Common myeloid progenitor, CD34-positive (primary cell): ENCODE results near the gene CMTR2.

Source experiments
- CTCF ChIA-PET: fragments of 350-600 bp; sonication (Branson Sonifier 250); formaldehyde crosslinking; loops from one replicate; lab custom pipeline; 2021; ENCODE audit warnings: antibody characterized with exemption; lab: Charles Lee
- POLR2A ChIA-PET: fragments of 350-600 bp; sonication (Branson Sonifier 250); formaldehyde crosslinking; loops from one replicate; lab custom pipeline; 2021; ENCODE audit warnings: antibody characterized with exemption; lab: Charles Lee
- DNase-seq, 3 donors: peaks; one replicate each; pipeline versions ENCODE4 v3.0.0 to v3.0.0-alpha.2; 2013
- H3K27ac ChIP-seq, 2 experiments: 1 replicate in 1 of 2; 2 replicates in 1 of 2; pipeline ENCODE4 v1.7.0; 2013; ENCODE audit warnings: inconsistent platforms in 2 of 2, low read length in 2 of 2, mild to moderate bottlenecking in 2 of 2, low read depth in 1 of 2, moderate library complexity in 1 of 2; ENCODE audit not compliant: severe bottlenecking in 2 of 2, insufficient read depth in 1 of 2, poor library complexity in 1 of 2
- H3K27me3 ChIP-seq, 5 experiments: replicated peaks in 2 of 5; 1 replicate in 3 of 5; 2 replicates in 2 of 5; pipeline versions ENCODE4 v1.6.1 to v1.7.0; 2013; ENCODE audit warnings: low read length in 4 of 5, mild to moderate bottlenecking in 2 of 5, moderate library complexity in 2 of 5, inconsistent platforms in 1 of 5; ENCODE audit not compliant: insufficient read depth in 5 of 5, control insufficient read depth in 4 of 5
- H3K36me3 ChIP-seq, 4 experiments: 1 replicate in 2 of 4; 2 replicates in 2 of 4; pipeline versions ENCODE4 v1.6.1 to v1.7.0; 2013; ENCODE audit warnings: low read length in 3 of 4, control low read depth in 1 of 4, mild to moderate bottlenecking in 1 of 4; ENCODE audit not compliant: control insufficient read depth in 4 of 4, insufficient read depth in 4 of 4
- H3K4me1 ChIP-seq, 4 experiments: 1 replicate in 3 of 4; 2 replicates in 1 of 4; pipeline versions ENCODE4 v1.6.1 to v1.7.1; 2013; ENCODE audit warnings: low read length in 3 of 4, mild to moderate bottlenecking in 3 of 4, control low read depth in 1 of 4, inconsistent platforms in 1 of 4, moderate library complexity in 1 of 4; ENCODE audit not compliant: control insufficient read depth in 4 of 4, insufficient read depth in 4 of 4; ENCODE audit errors: control extremely low read depth in 1 of 4
- H3K4me3 ChIP-seq, 7 experiments: 1 replicate in 4 of 7; 2 replicates in 3 of 7; pipeline versions ENCODE4 v1.5.1 to v1.7.0; 2013; ENCODE audit warnings: mild to moderate bottlenecking in 7 of 7, low read length in 6 of 7, moderate library complexity in 6 of 7, inconsistent platforms in 2 of 7, low read depth in 2 of 7, control low read depth in 1 of 7; ENCODE audit not compliant: insufficient read depth in 4 of 7, control insufficient read depth in 1 of 7; ENCODE audit errors: extremely low read depth in 1 of 7
- H3K9me3 ChIP-seq, 5 experiments: 1 replicate in 4 of 5; 2 replicates in 1 of 5; pipeline versions ENCODE4 v1.6.1 to v1.7.1; 2013; ENCODE audit warnings: low read length in 4 of 5, mild to moderate bottlenecking in 2 of 5, inconsistent platforms in 1 of 5, low read depth in 1 of 5, moderate library complexity in 1 of 5; ENCODE audit not compliant: control insufficient read depth in 4 of 5, insufficient read depth in 2 of 5; ENCODE audit errors: control extremely low read depth in 1 of 5
- WGBS: methylation state at CpG from one replicate; pipeline ENCODE4 v1.1.5; 2013; ENCODE audit not compliant: insufficient coverage; 5-methylcytosine and 5-hydroxymethylcytosine counted together

CMTR2 gene

GRCh38 chr16:71282943-71283342 lies 6.3 kb downstream of the CMTR2 start:
- no peak overlapping the region for H3K27ac ChIP-seq
- POLR2A ChIA-PET, result no interaction called here
- H3K9me3 ChIP-seq, result no peaks in the 10 kb centered on the region
- CTCF ChIA-PET, result no interaction called here
- peaks cover 0 to 5% (median under 1%) of the 10 kb centered on the region in 4 experiments for H3K4me1 ChIP-seq
- H3K4me3 ChIP-seq, result no peak overlapping the region
- WGBS, result 100% methylated on average over 1 of the region's 3 CpGs
- H3K36me3 ChIP-seq, result peaks cover 19 to 42% (median 30%) of the 10 kb centered on the region in 4 experiments
- no peak for DNase-seq
- H3K27me3 ChIP-seq, result no peaks in the 10 kb centered on the region

GRCh38 chr16:71276589-71277334 lies 12.4 kb downstream of the CMTR2 start:
- ChIA-PET POLR2A (no interaction called here), CTCF (no interaction called here)
- Histone ChIP-seq H3K27me3 (peaks cover 0 to 1% (median 0%) of the 10 kb centered on the region in 5 experiments), H3K4me3 (no peak overlapping the region), H3K27ac (no peak overlapping the region), H3K9me3 (peaks cover 0 to 14% (median 2%) of the 10 kb centered on the region in 5 experiments), H3K36me3 (no peaks in the 10 kb centered on the region), H3K4me1 (no peaks in the 10 kb centered on the region)
- no peak for DNase-seq
- 100% methylated on average over 3 of the region's 4 CpGs for WGBS

- ChIA-PET POLR2A (no interaction called here), CTCF (no interaction called here)
- Histone ChIP-seq H3K36me3 (no peaks in the 10 kb centered on the region), H3K9me3 (peaks cover 0 to 14% (median 2%) of the 10 kb centered on the region in 5 experiments), H3K4me1 (no peaks in the 10 kb centered on the region), H3K4me3 (no peak overlapping the region), H3K27ac (no peak overlapping the region), H3K27me3 (peaks cover 0 to 3% (median 0%) of the 10 kb centered on the region in 5 experiments)
- no CpG with 5 or more reads among the region's 1 CpG for WGBS
- no peak for DNase-seq
Measured at GRCh38 chr16:71273384-71273783, 15.8 kb downstream of the CMTR2 start.

- H3K36me3 ChIP-seq, result no peaks in the 10 kb centered on the region
- POLR2A ChIA-PET, result no interaction called here
- 100% methylated on average over 2 of the region's 3 CpGs for WGBS
- no peaks in the 10 kb centered on the region for H3K9me3 ChIP-seq
- no peak overlapping the region for H3K4me3 ChIP-seq
- no peak for DNase-seq
- H3K4me1 ChIP-seq, result peaks cover 2 to 16% (median 8%) of the 10 kb centered on the region in 4 experiments
- peaks cover 0 to 3% (median 0%) of the 10 kb centered on the region in 5 experiments for H3K27me3 ChIP-seq
- no peak overlapping the region for H3K27ac ChIP-seq
- CTCF ChIA-PET, result no interaction called here
Measured at GRCh38 chr16:71264299-71264698, 24.9 kb downstream of the CMTR2 start.

- Histone ChIP-seq H3K36me3 (no peaks in the 10 kb centered on the region), H3K27me3 (peaks cover 0 to 3% (median 0%) of the 10 kb centered on the region in 5 experiments), H3K9me3 (no peaks in the 10 kb centered on the region), H3K4me1 (peaks cover 4 to 23% (median 12%) of the 10 kb centered on the region in 4 experiments), H3K4me3 (no peak overlapping the region), H3K27ac (no peak overlapping the region)
- ChIA-PET CTCF (no interaction called here), POLR2A (no interaction called here)
- WGBS, result 100% methylated on average over 1 of the region's 3 CpGs
- DNase-seq, result no peak
Measured at GRCh38 chr16:71263582-71263981, 25.6 kb downstream of the CMTR2 start.

- H3K9me3 ChIP-seq, result no peaks in the 10 kb centered on the region
- 98% methylated on average over 5 of the region's 5 CpGs for WGBS
- H3K27ac ChIP-seq, result no peak overlapping the region
- no peaks in the 10 kb centered on the region for H3K36me3 ChIP-seq
- H3K4me3 ChIP-seq, result no peak overlapping the region
- no peak for DNase-seq
- peaks cover 5 to 26% (median 13%) of the 10 kb centered on the region in 4 experiments for H3K4me1 ChIP-seq
- ChIA-PET CTCF (interaction anchor here (2.9 kb wide), 1 partner anchor 12 kb away, joined by 9 read pairs; no protein-coding TSS in a partner anchor), POLR2A (no interaction called here)
- peaks cover 0 to 2% (median 0%) of the 10 kb centered on the region in 5 experiments for H3K27me3 ChIP-seq
Measured at GRCh38 chr16:71262391-71262790, 26.8 kb downstream of the CMTR2 start.

- Histone ChIP-seq H3K4me3 (no peak overlapping the region), H3K4me1 (peaks cover 5 to 26% (median 13%) of the 10 kb centered on the region in 4 experiments), H3K36me3 (no peaks in the 10 kb centered on the region), H3K27ac (no peak overlapping the region), H3K9me3 (no peaks in the 10 kb centered on the region), H3K27me3 (peaks cover 0 to 2% (median 0%) of the 10 kb centered on the region in 5 experiments)
- POLR2A ChIA-PET, result no interaction called here
- CTCF ChIA-PET, result interaction anchor here (2.9 kb wide), 1 partner anchor 11 kb away, joined by 9 read pairs; no protein-coding TSS in a partner anchor
- DNase-seq, result no peak
Measured at GRCh38 chr16:71260995-71261394, 28.2 kb downstream of the CMTR2 start.
